SK-N-SH (cell line): ENCODE measurements around the gene FRZB. TPM values are rescaled to one million over a fixed set of nuclear protein-coding genes. Genes with fewer than 3 reads are reported as not detected.

Experiments
- CTCF ChIA-PET: fragments of 300-600, 350-600 bp; formaldehyde crosslinking; extraction: SDS; loops from one replicate; lab custom pipeline; 2021; lab: Yijun Ruan, JAX
- POLR2A ChIA-PET: fragments of 350-600 bp; sonication (Branson Sonifier 250); formaldehyde crosslinking; extraction: SDS; loops from one replicate; lab custom pipeline; 2020; ENCODE audit warnings: antibody characterized with exemption, inconsistent platforms; lab: Yijun Ruan, JAX
- DNase-seq: peaks from one replicate; pipeline ENCODE4 v3.0.0; 2012
- H2AFZ ChIP-seq: fragments of 200-600 bp; sonication (generic); 2 replicates; pipeline ENCODE4 v1.8.1; 2016; ENCODE audit warnings: antibody characterized with exemption, mild to moderate bottlenecking, low read depth
- H3F3A ChIP-seq: fragments of 200-600 bp; sonication (generic); replicated peaks from 2 replicates; pipeline ENCODE3; 2016; ENCODE audit warnings: antibody characterized with exemption, mild to moderate bottlenecking; ENCODE audit not compliant: insufficient read depth
- H3K27ac ChIP-seq, 2 experiments: fragments of 200-500 bp in 1 of 2; fragments of 200-600 bp in 1 of 2; sonication (Bioruptor generic) in 1 of 2; sonication (generic), shearing (Covaris generic) in 1 of 2; 2 replicates each; pipeline versions ENCODE4 v1.5.1 to v1.6.1; 2014 to 2016; ENCODE audit warnings: low read depth in 2 of 2, inconsistent platforms in 1 of 2, low read length in 1 of 2, mild to moderate bottlenecking in 1 of 2, mixed read lengths in 1 of 2
- H3K27me3 ChIP-seq: fragments of 200-600 bp; sonication (generic), shearing (Covaris generic); 2 replicates; pipeline ENCODE4 v1.6.1; 2016; ENCODE audit warnings: mixed run types; ENCODE audit not compliant: insufficient read depth
- H3K36me3 ChIP-seq, 2 experiments: fragments of 200-500 bp in 1 of 2; fragments of 200-600 bp in 1 of 2; sonication (Bioruptor generic) in 1 of 2; sonication (generic) in 1 of 2; replicated peaks in 1 of 2; 2 replicates each; pipeline versions ENCODE3 to v1.5.1; 2014 to 2016; ENCODE audit warnings: low read length in 1 of 2, mild to moderate bottlenecking in 1 of 2; ENCODE audit not compliant: insufficient read depth in 2 of 2, control insufficient read depth in 1 of 2
- H3K4me1 ChIP-seq, 2 experiments: fragments of 200-500 bp in 1 of 2; fragments of 200-600 bp in 1 of 2; sonication (Bioruptor generic) in 1 of 2; sonication (generic), shearing (Covaris generic) in 1 of 2; 2 replicates each; pipeline versions ENCODE4 v1.5.1 to v1.6.1; 2014 to 2016; ENCODE audit warnings: low read depth in 1 of 2, low read length in 1 of 2, mixed run types in 1 of 2; ENCODE audit not compliant: insufficient read depth in 2 of 2, control insufficient read depth in 1 of 2
- H3K4me2 ChIP-seq: fragments of 200-600 bp; sonication (generic), shearing (Covaris generic); 2 replicates; pipeline ENCODE4 v1.6.1; 2017; ENCODE audit warnings: mixed run types
- H3K4me3 ChIP-seq, 2 experiments: fragments of 200-500 bp in 1 of 2; fragments of 200-600 bp in 1 of 2; sonication (Bioruptor generic) in 1 of 2; sonication (generic), shearing (Covaris generic) in 1 of 2; 2 replicates each; pipeline versions ENCODE4 v1.5.1 to v1.8.1; 2014 to 2016; ENCODE audit warnings: low read depth in 2 of 2, inconsistent platforms in 1 of 2, low read length in 1 of 2, mild to moderate bottlenecking in 1 of 2, mixed read lengths in 1 of 2, moderate library complexity in 1 of 2
- H3K79me2 ChIP-seq: fragments of 200-600 bp; sonication (generic); 2 replicates; pipeline ENCODE4 v1.8.1; 2017; ENCODE audit warnings: mild to moderate bottlenecking; ENCODE audit not compliant: insufficient read depth
- H3K9ac ChIP-seq: fragments of 200-600 bp; sonication (generic); 2 replicates; pipeline ENCODE4 v1.6.1; 2017; ENCODE audit warnings: mixed run types
- H3K9me2 ChIP-seq: fragments of 200-600 bp; sonication (generic); 2 replicates; pipeline ENCODE4 v1.6.1; 2017; ENCODE audit warnings: mixed run types
- H3K9me3 ChIP-seq: fragments of 200-600 bp; sonication (generic); 2 replicates; pipeline ENCODE4 v1.6.1; 2017; ENCODE audit warnings: mixed run types, mild to moderate bottlenecking, moderate library complexity
- H4K20me1 ChIP-seq: fragments of 200-600 bp; sonication (generic); 2 replicates; pipeline ENCODE4 v1.6.1; 2017; ENCODE audit warnings: mild to moderate bottlenecking, mixed run types; ENCODE audit not compliant: insufficient read depth
- CHD2 ChIP-seq: fragments of 150-350 bp; IDR thresholded peaks from 2 replicates; pipeline ENCODE4 v1.6.1; 2018; ENCODE audit warnings: low read length; ENCODE audit not compliant: partially characterized antibody
- FOXM1 ChIP-seq: IDR thresholded peaks from 2 replicates; pipeline ENCODE4 v1.4.0; 2012; ENCODE audit warnings: low read depth, mild to moderate bottlenecking
- GATA2 ChIP-seq: sonication (generic); formaldehyde crosslinking; IDR thresholded peaks from 2 replicates; pipeline ENCODE4 v1.5.0; 2020; ENCODE audit warnings: mild to moderate bottlenecking, missing genetic modification reagents
- JUND ChIP-seq: IDR thresholded peaks from 2 replicates; pipeline ENCODE4 v1.4.0; 2012
- MEF2A ChIP-seq: IDR thresholded peaks from 2 replicates; pipeline ENCODE4 v1.4.0; 2012; ENCODE audit warnings: low read depth, borderline replicate concordance
- MXI1 ChIP-seq: IDR thresholded peaks from 2 replicates; pipeline ENCODE4 v1.6.1; 2012; ENCODE audit warnings: mild to moderate bottlenecking, low read depth, low read length, improper control_type of control experiment
- NRF1 ChIP-seq: IDR thresholded peaks from 2 replicates; pipeline ENCODE4 v1.6.1; 2012; ENCODE audit warnings: low read depth, mild to moderate bottlenecking, low read length
- PBX3 ChIP-seq: IDR thresholded peaks from 2 replicates; pipeline ENCODE4; 2012
- POLR2AphosphoS5 ChIP-seq: IDR thresholded peaks from 2 replicates; pipeline ENCODE4 v1.6.1; 2012; ENCODE audit warnings: low read depth, low read length
- RCOR1 ChIP-seq: fragments of 150-350 bp; IDR thresholded peaks from 2 replicates; pipeline ENCODE4 v1.6.1; 2017; ENCODE audit warnings: antibody characterized with exemption, low read length
- RFX5 ChIP-seq: IDR thresholded peaks from 2 replicates; pipeline ENCODE4 v1.6.1; 2012; ENCODE audit warnings: mild to moderate bottlenecking, improper control_type of control experiment, low read length
- SMC3 ChIP-seq: IDR thresholded peaks from 2 replicates; pipeline ENCODE4 v1.6.1; 2012; ENCODE audit warnings: low read depth, low read length, improper control_type of control experiment
- TCF12 ChIP-seq: IDR thresholded peaks from 2 replicates; pipeline ENCODE4 v1.4.0; 2012
- USF1 ChIP-seq: IDR thresholded peaks from 2 replicates; pipeline ENCODE4 v1.4.0; 2012; ENCODE audit warnings: low read depth, borderline replicate concordance
- WGBS: methylation state at CpG from one replicate; pipeline ENCODE4 v1.1.6; 2017; ENCODE audit warnings: low lambda C conversion rate; 5-methylcytosine and 5-hydroxymethylcytosine counted together
- polyA plus RNA-seq, 3 experiments: library from polyadenylated mRNA; depleted of rRNA; stranded (reverse); fragments of >200 nt; gene quantifications; 2 replicates each; pipeline ENCODE4 v1.2.3, GENCODE V29; 2012
- TF ChIP-seq, protein P1 (sequence below): IDR thresholded peaks from 2 replicates; pipeline ENCODE4 v1.4.0; 2012; ENCODE audit warnings: low read depth, borderline replicate concordance
- TF ChIP-seq, protein P2 (sequence below): fragments of 150-350 bp; IDR thresholded peaks from 2 replicates; pipeline ENCODE4 v1.6.1; 2016; ENCODE audit warnings: mild to moderate bottlenecking, low read depth, low read length

FRZB gene
- polyA plus RNA-seq, 1 of the 3 experiments (the other 2 are of a cell fraction): 3.5 TPM

GRCh38 chr2:182852801-182853200 is 13.6 kb downstream of the FRZB start:
- Histone ChIP-seq H4K20me1 (no peaks in the 10 kb centered on the region), H3K79me2 (no peaks in the 10 kb centered on the region), H3K9me3 (0 out of 2 replicates have a peak, but pooled peaks cover 7% of the 10 kb centered on the region), H3K9me2 (no peaks in the 10 kb centered on the region), H3K4me1 (peaks cover 3 to 5% of the 10 kb centered on the region in 2 experiments; a peak in 3 of 4 replicates), H3K36me3 (no peaks in the 10 kb centered on the region), H3K4me3 (no peak overlapping the region), H3K27ac (no peak overlapping the region), H3K27me3 (no peaks in the 10 kb centered on the region), H2AFZ (no peak overlapping the region), H3K9ac (no peak overlapping the region), H3K4me2 (no peak overlapping the region), H3F3A (peaks cover 9% of the 10 kb centered on the region)
- 89% methylated on average over 1 of the region's 1 CpG for WGBS
- ChIA-PET CTCF (interaction anchor here (1.4 kb wide), 1 partner anchor 67 kb away, joined by 3 read pairs; no protein-coding TSS in a partner anchor), POLR2A (interaction anchor here (1.0 kb wide), 1 partner anchor 13 kb away, joined by 3 read pairs; the partner anchor contains the start of gene FRZB)
- TF ChIP-seq USF1: no peak
- TF ChIP-seq, protein P1, sequence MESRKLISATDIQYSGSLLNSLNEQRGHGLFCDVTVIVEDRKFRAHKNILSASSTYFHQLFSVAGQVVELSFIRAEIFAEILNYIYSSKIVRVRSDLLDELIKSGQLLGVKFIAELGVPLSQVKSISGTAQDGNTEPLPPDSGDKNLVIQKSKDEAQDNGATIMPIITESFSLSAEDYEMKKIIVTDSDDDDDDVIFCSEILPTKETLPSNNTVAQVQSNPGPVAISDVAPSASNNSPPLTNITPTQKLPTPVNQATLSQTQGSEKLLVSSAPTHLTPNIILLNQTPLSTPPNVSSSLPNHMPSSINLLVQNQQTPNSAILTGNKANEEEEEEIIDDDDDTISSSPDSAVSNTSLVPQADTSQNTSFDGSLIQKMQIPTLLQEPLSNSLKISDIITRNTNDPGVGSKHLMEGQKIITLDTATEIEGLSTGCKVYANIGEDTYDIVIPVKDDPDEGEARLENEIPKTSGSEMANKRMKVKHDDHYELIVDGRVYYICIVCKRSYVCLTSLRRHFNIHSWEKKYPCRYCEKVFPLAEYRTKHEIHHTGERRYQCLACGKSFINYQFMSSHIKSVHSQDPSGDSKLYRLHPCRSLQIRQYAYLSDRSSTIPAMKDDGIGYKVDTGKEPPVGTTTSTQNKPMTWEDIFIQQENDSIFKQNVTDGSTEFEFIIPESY: no peak
- TF ChIP-seq PBX3: no peak
- no peak for TF ChIP-seq POLR2AphosphoS5
- TF ChIP-seq SMC3: no peak
- TF ChIP-seq CHD2: no peak
- TF ChIP-seq MXI1: no peak
- no peak for TF ChIP-seq GATA2 (CRISPR knock-in tag)
- no peak for TF ChIP-seq FOXM1
- no peak for TF ChIP-seq JUND
- TF ChIP-seq MEF2A: no peak
- TF ChIP-seq, protein P2, sequence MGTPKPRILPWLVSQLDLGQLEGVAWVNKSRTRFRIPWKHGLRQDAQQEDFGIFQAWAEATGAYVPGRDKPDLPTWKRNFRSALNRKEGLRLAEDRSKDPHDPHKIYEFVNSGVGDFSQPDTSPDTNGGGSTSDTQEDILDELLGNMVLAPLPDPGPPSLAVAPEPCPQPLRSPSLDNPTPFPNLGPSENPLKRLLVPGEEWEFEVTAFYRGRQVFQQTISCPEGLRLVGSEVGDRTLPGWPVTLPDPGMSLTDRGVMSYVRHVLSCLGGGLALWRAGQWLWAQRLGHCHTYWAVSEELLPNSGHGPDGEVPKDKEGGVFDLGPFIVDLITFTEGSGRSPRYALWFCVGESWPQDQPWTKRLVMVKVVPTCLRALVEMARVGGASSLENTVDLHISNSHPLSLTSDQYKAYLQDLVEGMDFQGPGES: no peak
- TF ChIP-seq NRF1: no peak
- TF ChIP-seq TCF12: no peak
- TF ChIP-seq RFX5: no peak
- no peak for TF ChIP-seq RCOR1
- no peak for DNase-seq
